Skin epidermis (tissue), 12 donors: ENCODE data around the gene ABHD5.
A peak's percentile ranks its signal among the peaks of the same experiment; 100 is the strongest.

Experiments
- H3K27ac ChIP-seq, 21 experiments: fragments of 200-600 bp; sonication (generic) in 11 of 21; one replicate each; pipeline ENCODE4 v1.5.0; 2020; ENCODE audit warnings: mild to moderate bottlenecking in 3 of 21, inconsistent platforms in 2 of 21, moderate library complexity in 2 of 21
- H3K4me3 ChIP-seq, 7 experiments: fragments of 200-600 bp; sonication (generic) in 2 of 7; one replicate each; pipeline ENCODE4 v1.5.0; 2020; ENCODE audit warnings: inconsistent platforms in 2 of 7, mild to moderate bottlenecking in 2 of 7, moderate library complexity in 1 of 7

ABHD5 gene

GRCh38 chr3:43684944-43685343 lies 5.8 kb upstream of the ABHD5 start:
- H3K4me3 ChIP-seq: no peak overlapping the region
- H3K27ac ChIP-seq: no peak overlapping the region

GRCh38 chr3:43685921-43686320 lies 4.8 kb upstream of the ABHD5 start:
- no peak overlapping the region for H3K27ac ChIP-seq
- no peak overlapping the region for H3K4me3 ChIP-seq

- Histone ChIP-seq H3K27ac (no peak overlapping the region), H3K4me3 (no peak overlapping the region)
Measured at GRCh38 chr3:43686333-43686699, 4.4 kb upstream of the ABHD5 start.

GRCh38 chr3:43686700-43687498 lies 3.8 kb upstream of the ABHD5 start:
- H3K4me3 ChIP-seq: no peak overlapping the region
- H3K27ac ChIP-seq: no peak overlapping the region

GRCh38 chr3:43687499-43687811 lies 3.3 kb upstream of the ABHD5 start:
- Histone ChIP-seq H3K27ac (no peak overlapping the region), H3K4me3 (no peak overlapping the region)

- no peak overlapping the region for H3K4me3 ChIP-seq
- H3K27ac ChIP-seq: no peak overlapping the region
Measured at GRCh38 chr3:43688245-43688650, 2.5 kb upstream of the ABHD5 start.

- H3K27ac ChIP-seq: no peak overlapping the region
- H3K4me3 ChIP-seq: no peak overlapping the region
Measured at GRCh38 chr3:43689166-43689565, 1.6 kb upstream of the ABHD5 start.

- peak overlapping the region; percentile 68 to 96 (median 85) for H3K4me3 ChIP-seq
- peak overlapping the region in 20 of 21 experiments; percentile 32 to 99 (median 94) for H3K27ac ChIP-seq
Measured at GRCh38 chr3:43689766-43690399, 855 bp upstream of the ABHD5 start.

GRCh38 chr3:43691120-43691995 lies 620 bp downstream of the ABHD5 start:
- peak overlapping the region; percentile 68 to 96 (median 85) for H3K4me3 ChIP-seq
- peak overlapping the region; percentile 86 to 99 (median 95) for H3K27ac ChIP-seq

GRCh38 chr3:43692085-43692855 lies 1.5 kb downstream of the ABHD5 start:
- peak overlapping the region in 5 of 7 experiments; percentile 69 to 96 (median 92) for H3K4me3 ChIP-seq
- peak overlapping the region in 16 of 21 experiments; percentile 18 to 99 (median 96) for H3K27ac ChIP-seq

- peak overlapping the region in 15 of 21 experiments; percentile 18 to 99 (median 65) for H3K27ac ChIP-seq
Measured at GRCh38 chr3:43692971-43693370, 2.2 kb downstream of the ABHD5 start.

GRCh38 chr3:43693594-43693993 lies 2.9 kb downstream of the ABHD5 start:
- peak overlapping the region in 1 of 7 experiments; percentile 96 for H3K4me3 ChIP-seq
- H3K27ac ChIP-seq: peak overlapping the region in 17 of 21 experiments; percentile 18 to 99 (median 53)

More at GRCh38 chr3:43692971-43693370, 2.2 kb downstream of the ABHD5 start:
- H3K4me3 ChIP-seq: peak overlapping the region in 1 of 7 experiments; percentile 96

GRCh38 chr3:43695443-43695842 lies 4.7 kb downstream of the ABHD5 start:
- Histone ChIP-seq H3K27ac (peak overlapping the region in 1 of 21 experiments; percentile 54), H3K4me3 (no peak overlapping the region)

- H3K4me3 ChIP-seq: no peak overlapping the region
- peak overlapping the region in 3 of 21 experiments; percentile 9 to 54 (median 53) for H3K27ac ChIP-seq
Measured at GRCh38 chr3:43695863-43696262, 5.1 kb downstream of the ABHD5 start.

- peak overlapping the region in 4 of 21 experiments; percentile 3 to 53 (median 20) for H3K27ac ChIP-seq
Measured at GRCh38 chr3:43696441-43696840, 5.7 kb downstream of the ABHD5 start.

GRCh38 chr3:43696881-43697280 lies 6.1 kb downstream of the ABHD5 start:
- H3K27ac ChIP-seq: peak overlapping the region in 2 of 21 experiments; percentile 30 to 53

More at GRCh38 chr3:43696441-43696840, 5.7 kb downstream of the ABHD5 start:
- H3K4me3 ChIP-seq: no peak overlapping the region

GRCh38 chr3:43699864-43700263 lies 9.1 kb downstream of the ABHD5 start:
- peak overlapping the region in 1 of 21 experiments; percentile 2 for H3K27ac ChIP-seq
- no peak overlapping the region for H3K4me3 ChIP-seq

More at GRCh38 chr3:43696881-43697280, 6.1 kb downstream of the ABHD5 start:
- H3K4me3 ChIP-seq: no peak overlapping the region

GRCh38 chr3:43704697-43705096 lies 14.0 kb downstream of the ABHD5 start:
- Histone ChIP-seq H3K27ac (no peak overlapping the region), H3K4me3 (no peak overlapping the region)

GRCh38 chr3:43706342-43706741 lies 15.6 kb downstream of the ABHD5 start:
- Histone ChIP-seq H3K4me3 (no peak overlapping the region), H3K27ac (peak overlapping the region in 3 of 21 experiments; percentile 26 to 64 (median 61))
